GM23338 (cell line): Measurements from ENCODE around the gene B4GALT3. TPM values are rescaled to one million over a fixed set of nuclear protein-coding genes. Genes with fewer than 3 reads are reported as not detected.

Experiments
- ATAC-seq: fragments of 200-7000 bp; cut with Tn5 transposase; 3 replicates; pipeline ENCODE4 v1.9.1; 2020
- DNase-seq: peaks from one replicate; pipeline ENCODE4 v3.0.0-alpha.2; 2015; ENCODE audit warnings: low spot score
- H2AFZ ChIP-seq: fragments of 200-600 bp; sonication (generic); 2 replicates; pipeline ENCODE4 v1.8.0; 2016; ENCODE audit warnings: antibody characterized with exemption, mild to moderate bottlenecking, moderate library complexity
- H3F3A ChIP-seq: fragments of 200-600 bp; sonication (generic); replicated peaks from 2 replicates; pipeline ENCODE4 v1.8.0; 2017; ENCODE audit warnings: antibody characterized with exemption, mixed run types, low read depth
- H3K27ac ChIP-seq: fragments of 200-600 bp; sonication (generic); 2 replicates; pipeline ENCODE4 v1.6.1; 2016; ENCODE audit warnings: low read depth
- H3K27me3 ChIP-seq: fragments of 200-600 bp; sonication (generic); 2 replicates; pipeline ENCODE4 v1.8.0; 2016; ENCODE audit warnings: mild to moderate bottlenecking, mixed run types, moderate library complexity; ENCODE audit not compliant: insufficient read depth
- H3K36me3 ChIP-seq: fragments of 200-600 bp; sonication (generic); 2 replicates; pipeline ENCODE4 v1.8.0; 2016; ENCODE audit warnings: mild to moderate bottlenecking; ENCODE audit not compliant: insufficient read depth
- H3K4me1 ChIP-seq: fragments of 200-600 bp; sonication (generic); 2 replicates; pipeline ENCODE4 v1.8.0; 2016; ENCODE audit warnings: mild to moderate bottlenecking, moderate library complexity; ENCODE audit not compliant: insufficient read depth
- H3K4me2 ChIP-seq: fragments of 200-600 bp; sonication (generic); 2 replicates; pipeline ENCODE4 v1.7.1; 2017; ENCODE audit warnings: mixed run types
- H3K4me3 ChIP-seq: fragments of 200-600 bp; sonication (generic); 2 replicates; pipeline ENCODE4 v1.6.1; 2016; ENCODE audit warnings: mixed run types
- H3K79me2 ChIP-seq: fragments of 200-600 bp; sonication (generic); replicated peaks from 2 replicates; pipeline ENCODE4 v1.8.0; 2017; ENCODE audit warnings: mild to moderate bottlenecking; ENCODE audit not compliant: insufficient read depth
- H3K9me2 ChIP-seq: fragments of 200-600 bp; sonication (generic); 2 replicates; pipeline ENCODE4 v1.8.0; 2017; ENCODE audit not compliant: insufficient read depth
- H4K20me1 ChIP-seq: fragments of 200-600 bp; sonication (generic); replicated peaks from 2 replicates; pipeline ENCODE4 v1.8.0; 2017; ENCODE audit warnings: mild to moderate bottlenecking; ENCODE audit not compliant: insufficient read depth
- H3K27ac Mint-ChIP-seq: 2 replicates; pipeline ENCODE4 v1.8.0; 2020; ENCODE audit warnings: inconsistent platforms, mild to moderate bottlenecking, moderate library complexity, mixed read lengths
- H3K27me3 Mint-ChIP-seq: 3 replicates; pipeline ENCODE4 v1.8.0; 2022; ENCODE audit warnings: low read depth, mild to moderate bottlenecking, moderate library complexity, mixed read lengths, inconsistent platforms; ENCODE audit not compliant: insufficient read depth, poor library complexity
- H3K36me3 Mint-ChIP-seq: 3 replicates; pipeline ENCODE4 v1.8.0; 2021; ENCODE audit warnings: low read depth, mild to moderate bottlenecking, inconsistent platforms, moderate library complexity, mixed read lengths
- H3K4me1 Mint-ChIP-seq: 3 replicates; pipeline ENCODE4 v1.8.0; 2020; ENCODE audit warnings: mild to moderate bottlenecking, inconsistent platforms, mixed read lengths
- H3K4me3 Mint-ChIP-seq: 3 replicates; pipeline ENCODE4 v1.8.0; 2021; ENCODE audit warnings: moderate library complexity, mild to moderate bottlenecking, inconsistent platforms, mixed read lengths
- H3K9me3 Mint-ChIP-seq: 3 replicates; pipeline ENCODE4 v1.8.0; 2020; ENCODE audit warnings: moderate library complexity, mild to moderate bottlenecking, inconsistent platforms, mixed read lengths
- CTCF ChIP-seq, 2 experiments: fragments of 200-600 bp in 1 of 2; sonication (generic) in 1 of 2; conservative IDR thresholded peaks; 2 replicates each; pipeline versions ENCODE4 v1.5.1 to v1.6.1; 2016 to 2017; ENCODE audit warnings: antibody characterized with exemption in 2 of 2, low read depth in 2 of 2, mild to moderate bottlenecking in 2 of 2, moderate library complexity in 1 of 2
- ZNF114 ChIP-seq: fragments of 250-450 bp; sonication (Bioruptor Pico); IDR thresholded peaks from 2 replicates; pipeline ENCODE4 v1.5.0; 2020; ENCODE audit warnings: mild to moderate bottlenecking, moderate library complexity
- ZNF331 ChIP-seq: fragments of 250-450 bp; sonication (Bioruptor Pico); IDR thresholded peaks from 2 replicates; pipeline ENCODE4 v1.5.0; 2020; ENCODE audit warnings: low read depth, mild to moderate bottlenecking, moderate library complexity
- polyA plus RNA-seq: library from polyadenylated mRNA; unstranded; fragments of >200 nt; fragmentation: Nextera tagmentation; extraction: Ambion mirVana; gene quantifications from 2 replicates; pipeline ENCODE4 v1.2.1, GENCODE V29; 2016
- total RNA-seq: library from RNA; depleted of rRNA; stranded (reverse); fragments of >200 nt; shearing (Covaris generic); gene quantifications from 2 replicates; pipeline ENCODE4 v1.2.3, GENCODE V29; 2014
- TF ChIP-seq, protein P1 (sequence below): fragments of 250-450 bp; sonication (Bioruptor Pico); IDR thresholded peaks from 2 replicates; pipeline ENCODE4 v1.5.0; 2020; ENCODE audit warnings: mild to moderate bottlenecking, moderate library complexity

Gene B4GALT3
- total and polyA plus RNA-seq, 2 experiments from 2014 or later, result 24.2 to 35.8 TPM

DNA sequence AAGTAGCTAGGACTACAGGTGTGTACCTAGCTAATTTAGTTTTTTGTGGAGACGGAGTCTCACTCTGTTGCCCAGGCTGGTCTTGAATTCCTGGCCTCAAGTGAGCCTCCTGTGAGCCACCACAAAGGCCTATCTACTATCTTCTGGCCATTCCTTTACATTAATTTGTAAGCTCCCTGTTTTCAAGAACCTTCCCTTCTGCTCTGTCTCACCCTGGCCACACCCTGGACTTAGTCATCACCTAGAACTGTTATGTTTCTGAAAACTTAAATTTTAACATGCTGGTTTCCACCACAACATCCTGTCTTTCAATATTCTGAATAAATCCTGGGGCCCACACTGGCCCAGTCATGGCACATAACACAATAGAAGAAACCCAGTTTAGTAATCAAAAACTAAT is 4.9 kb upstream of the B4GALT3 start:
- H3K4me3 Mint-ChIP-seq, result no peak overlapping the region
- H3K27me3 Mint-ChIP-seq, result peaks cover 4% of the 10 kb centered on the region
- H3K27ac Mint-ChIP-seq, result no peak overlapping the region
- Histone ChIP-seq H3K36me3 (no peaks in the 10 kb centered on the region), H3K79me2 (no peaks in the 10 kb centered on the region), H3K9me2 (no peaks in the 10 kb centered on the region), H3K4me3 (no peak overlapping the region), H3K4me2 (no peak overlapping the region), H4K20me1 (no peaks in the 10 kb centered on the region), H2AFZ (no peak overlapping the region), H3K27ac (no peak overlapping the region), H3K27me3 (no peaks in the 10 kb centered on the region), H3F3A (no peaks in the 10 kb centered on the region), H3K4me1 (peaks cover 9% of the 10 kb centered on the region; the same call in 1 of the 2 replicates)
- H3K4me1 Mint-ChIP-seq, result peaks cover 12% of the 10 kb centered on the region
- no peaks in the 10 kb centered on the region for H3K9me3 Mint-ChIP-seq
- DNase-seq (no peak), ATAC-seq (no peak)
- H3K36me3 Mint-ChIP-seq, result no peaks in the 10 kb centered on the region
- TF ChIP-seq, protein P1, sequence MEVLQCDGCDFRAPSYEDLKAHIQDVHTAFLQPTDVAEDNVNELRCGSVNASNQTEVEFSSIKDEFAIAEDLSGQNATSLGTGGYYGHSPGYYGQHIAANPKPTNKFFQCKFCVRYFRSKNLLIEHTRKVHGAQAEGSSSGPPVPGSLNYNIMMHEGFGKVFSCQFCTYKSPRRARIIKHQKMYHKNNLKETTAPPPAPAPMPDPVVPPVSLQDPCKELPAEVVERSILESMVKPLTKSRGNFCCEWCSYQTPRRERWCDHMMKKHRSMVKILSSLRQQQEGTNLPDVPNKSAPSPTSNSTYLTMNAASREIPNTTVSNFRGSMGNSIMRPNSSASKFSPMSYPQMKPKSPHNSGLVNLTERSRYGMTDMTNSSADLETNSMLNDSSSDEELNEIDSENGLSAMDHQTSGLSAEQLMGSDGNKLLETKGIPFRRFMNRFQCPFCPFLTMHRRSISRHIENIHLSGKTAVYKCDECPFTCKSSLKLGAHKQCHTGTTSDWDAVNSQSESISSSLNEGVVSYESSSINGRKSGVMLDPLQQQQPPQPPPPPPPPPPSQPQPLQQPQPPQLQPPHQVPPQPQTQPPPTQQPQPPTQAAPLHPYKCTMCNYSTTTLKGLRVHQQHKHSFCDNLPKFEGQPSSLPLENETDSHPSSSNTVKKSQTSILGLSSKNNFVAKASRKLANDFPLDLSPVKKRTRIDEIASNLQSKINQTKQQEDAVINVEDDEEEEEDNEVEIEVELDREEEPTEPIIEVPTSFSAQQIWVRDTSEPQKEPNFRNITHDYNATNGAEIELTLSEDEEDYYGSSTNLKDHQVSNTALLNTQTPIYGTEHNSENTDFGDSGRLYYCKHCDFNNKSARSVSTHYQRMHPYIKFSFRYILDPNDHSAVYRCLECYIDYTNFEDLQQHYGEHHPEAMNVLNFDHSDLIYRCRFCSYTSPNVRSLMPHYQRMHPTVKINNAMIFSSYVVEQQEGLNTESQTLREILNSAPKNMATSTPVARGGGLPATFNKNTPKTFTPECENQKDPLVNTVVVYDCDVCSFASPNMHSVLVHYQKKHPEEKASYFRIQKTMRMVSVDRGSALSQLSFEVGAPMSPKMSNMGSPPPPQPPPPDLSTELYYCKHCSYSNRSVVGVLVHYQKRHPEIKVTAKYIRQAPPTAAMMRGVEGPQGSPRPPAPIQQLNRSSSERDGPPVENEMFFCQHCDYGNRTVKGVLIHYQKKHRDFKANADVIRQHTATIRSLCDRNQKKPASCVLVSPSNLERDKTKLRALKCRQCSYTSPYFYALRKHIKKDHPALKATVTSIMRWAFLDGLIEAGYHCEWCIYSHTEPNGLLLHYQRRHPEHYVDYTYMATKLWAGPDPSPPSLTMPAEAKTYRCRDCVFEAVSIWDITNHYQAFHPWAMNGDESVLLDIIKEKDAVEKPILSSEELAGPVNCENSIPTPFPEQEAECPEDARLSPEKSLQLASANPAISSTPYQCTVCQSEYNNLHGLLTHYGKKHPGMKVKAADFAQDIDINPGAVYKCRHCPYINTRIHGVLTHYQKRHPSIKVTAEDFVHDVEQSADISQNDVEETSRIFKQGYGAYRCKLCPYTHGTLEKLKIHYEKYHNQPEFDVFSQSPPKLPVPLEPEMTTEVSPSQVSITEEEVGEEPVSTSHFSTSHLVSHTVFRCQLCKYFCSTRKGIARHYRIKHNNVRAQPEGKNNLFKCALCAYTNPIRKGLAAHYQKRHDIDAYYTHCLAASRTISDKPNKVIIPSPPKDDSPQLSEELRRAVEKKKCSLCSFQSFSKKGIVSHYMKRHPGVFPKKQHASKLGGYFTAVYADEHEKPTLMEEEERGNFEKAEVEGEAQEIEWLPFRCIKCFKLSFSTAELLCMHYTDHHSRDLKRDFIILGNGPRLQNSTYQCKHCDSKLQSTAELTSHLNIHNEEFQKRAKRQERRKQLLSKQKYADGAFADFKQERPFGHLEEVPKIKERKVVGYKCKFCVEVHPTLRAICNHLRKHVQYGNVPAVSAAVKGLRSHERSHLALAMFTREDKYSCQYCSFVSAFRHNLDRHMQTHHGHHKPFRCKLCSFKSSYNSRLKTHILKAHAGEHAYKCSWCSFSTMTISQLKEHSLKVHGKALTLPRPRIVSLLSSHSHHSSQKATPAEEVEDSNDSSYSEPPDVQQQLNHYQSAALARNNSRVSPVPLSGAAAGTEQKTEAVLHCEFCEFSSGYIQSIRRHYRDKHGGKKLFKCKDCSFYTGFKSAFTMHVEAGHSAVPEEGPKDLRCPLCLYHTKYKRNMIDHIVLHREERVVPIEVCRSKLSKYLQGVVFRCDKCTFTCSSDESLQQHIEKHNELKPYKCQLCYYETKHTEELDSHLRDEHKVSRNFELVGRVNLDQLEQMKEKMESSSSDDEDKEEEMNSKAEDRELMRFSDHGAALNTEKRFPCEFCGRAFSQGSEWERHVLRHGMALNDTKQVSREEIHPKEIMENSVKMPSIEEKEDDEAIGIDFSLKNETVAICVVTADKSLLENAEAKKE, result no peak
- TF ChIP-seq ZNF114 (CRISPR knock-in tag), result no peak
- no peak for TF ChIP-seq ZNF331 (CRISPR knock-in tag)
- TF ChIP-seq CTCF (conservative IDR thresholded peaks at IDR 0.05; ENCODE audit: low read depth in 2 of 2), result no peak
